ENCODE measurements around the gene POP7. TPM values are rescaled to one million over a fixed set of nuclear protein-coding genes. Genes with fewer than 3 reads are reported as not detected.
"Not testable (repeated sequence)": the region's sequence is repeated elsewhere in the genome, so short reads cannot be mapped to it uniquely, and the experiment has no call there.

Gene POP7
- polyA plus RNA-seq, 1 donor from 2014 or later: 92.1 TPM

- H3K9me3 ChIP-seq (ENCODE audit: low read length): no peaks in the 10 kb centered on the region
- H3K9me2 ChIP-seq (ENCODE audit: insufficient read depth, low read length): no peaks in the 10 kb centered on the region
- H3K27ac ChIP-seq (ENCODE audit: low read length): no peak overlapping the region
- H3K79me2 ChIP-seq (replicated peaks; ENCODE audit: insufficient read depth, low read length): no peaks in the 10 kb centered on the region
- TF ChIP-seq MXI1 (conservative IDR thresholded peaks at IDR 0.05; ENCODE audit: poor library complexity, severe bottlenecking) (no peak), EZH2 (IDR thresholded peaks at IDR 0.05; ENCODE audit: borderline replicate concordance, insufficient read depth, low read length, poor library complexity, severe bottlenecking) (no peak), RAD21 (conservative IDR thresholded peaks at IDR 0.05) (no peak), TAF1 (IDR thresholded peaks at IDR 0.05; ENCODE audit: low read depth) (no peak), CTCF (IDR thresholded peaks at IDR 0.05; ENCODE audit: poor library complexity, severe bottlenecking) (no peak)
- no peak overlapping the region for H2AFZ ChIP-seq (ENCODE audit: low read depth, low read length)
- no peak overlapping the region for H3K4me3 ChIP-seq (ENCODE audit: low read length)
- no peaks in the 10 kb centered on the region for H3F3A ChIP-seq (ENCODE audit: insufficient read depth, low read length, poor library complexity, severe bottlenecking)
- H4K20me1 ChIP-seq (ENCODE audit: insufficient read depth): no peaks in the 10 kb centered on the region
- no peaks in the 10 kb centered on the region for H3K27me3 ChIP-seq (ENCODE audit: insufficient read depth, low read depth, low read length)
- no peaks in the 10 kb centered on the region for H3K36me3 ChIP-seq (ENCODE audit: insufficient read depth, low read length)
- no peak overlapping the region for H3K9ac ChIP-seq (ENCODE audit: low read length)
- no peak overlapping the region for H3K4me2 ChIP-seq (ENCODE audit: low read length)
Observed at GRCh38 chr7:100668069-100668449, 37.9 kb upstream of the POP7 start.

- H3K4me2 ChIP-seq (ENCODE audit: low read length); H3K9me2 ChIP-seq (ENCODE audit: insufficient read depth, low read length); H4K20me1 ChIP-seq (ENCODE audit: insufficient read depth); H2AFZ ChIP-seq (ENCODE audit: low read depth, low read length); H3K4me3 ChIP-seq (ENCODE audit: low read length); H3K9ac ChIP-seq (ENCODE audit: low read length); H3K36me3 ChIP-seq (ENCODE audit: insufficient read depth, low read length); H3K9me3 ChIP-seq (ENCODE audit: low read length); H3K79me2 ChIP-seq (replicated peaks; ENCODE audit: insufficient read depth, low read length); H3F3A ChIP-seq (ENCODE audit: insufficient read depth, low read length, poor library complexity, severe bottlenecking); H3K27ac ChIP-seq (ENCODE audit: low read length); H3K27me3 ChIP-seq (ENCODE audit: insufficient read depth, low read depth, low read length): not testable (repeated sequence)
Observed at GRCh38 chr7:100669106-100669505, 36.8 kb upstream of the POP7 start.

- H3K4me2 ChIP-seq (ENCODE audit: low read length): no peak overlapping the region
- no peaks in the 10 kb centered on the region for H3F3A ChIP-seq (ENCODE audit: insufficient read depth, low read length, poor library complexity, severe bottlenecking)
- H4K20me1 ChIP-seq (ENCODE audit: insufficient read depth): no peaks in the 10 kb centered on the region
- H3K9me2 ChIP-seq (ENCODE audit: insufficient read depth, low read length): no peaks in the 10 kb centered on the region
- no peaks in the 10 kb centered on the region for H3K27me3 ChIP-seq (ENCODE audit: insufficient read depth, low read depth, low read length)
- H3K4me3 ChIP-seq (ENCODE audit: low read length): no peak overlapping the region
- no peak overlapping the region for H2AFZ ChIP-seq (ENCODE audit: low read depth, low read length)
- peaks cover 11% of the 10 kb centered on the region for H3K79me2 ChIP-seq (replicated peaks; ENCODE audit: insufficient read depth, low read length)
- H3K9ac ChIP-seq (ENCODE audit: low read length): no peak overlapping the region
- no peaks in the 10 kb centered on the region for H3K9me3 ChIP-seq (ENCODE audit: low read length)
- H3K36me3 ChIP-seq (ENCODE audit: insufficient read depth, low read length): no peaks in the 10 kb centered on the region
- TF ChIP-seq TAF1 (IDR thresholded peaks at IDR 0.05; ENCODE audit: low read depth) (no peak), SMC3 (conservative IDR thresholded peaks at IDR 0.05; ENCODE audit: poor library complexity) (no peak), CTCF (IDR thresholded peaks at IDR 0.05; ENCODE audit: poor library complexity, severe bottlenecking) (no peak), EZH2 (IDR thresholded peaks at IDR 0.05; ENCODE audit: borderline replicate concordance, insufficient read depth, low read length, poor library complexity, severe bottlenecking) (no peak), MXI1 (conservative IDR thresholded peaks at IDR 0.05; ENCODE audit: poor library complexity, severe bottlenecking) (no peak), RAD21 (conservative IDR thresholded peaks at IDR 0.05) (no peak), REST (IDR thresholded peaks at IDR 0.05; ENCODE audit: borderline replicate concordance) (no peak), POLR2AphosphoS5 (IDR thresholded peaks at IDR 0.05) (no peak), EP300 (conservative IDR thresholded peaks at IDR 0.05; ENCODE audit: poor library complexity, severe bottlenecking) (no peak)
- no peak overlapping the region for H3K27ac ChIP-seq (ENCODE audit: low read length)
Observed at GRCh38 chr7:100670074-100670473, 35.8 kb upstream of the POP7 start.
